ENCODE measurements around the gene ABAT. TPM values are rescaled to one million over a fixed set of nuclear protein-coding genes. Genes with fewer than 3 reads are reported as not detected.
"Not testable (repeated sequence)": the region's sequence is repeated elsewhere in the genome, so short reads cannot be mapped to it uniquely, and the experiment has no call there.

The ABAT gene
- total RNA-seq, 1 donor from 2014 or later: 10.7 TPM

- intact Hi-C loops (cut with micrococcal nuclease): no loop called here
Observed at GRCh38 chr16:8739989-8740704, 65.7 kb downstream of the ABAT start.

GRCh38 chr16:8740775-8741355 lies 66.4 kb downstream of the ABAT start:
- intact Hi-C loops (cut with micrococcal nuclease): no loop called here

GRCh38 chr16:8741636-8742035 lies 67.2 kb downstream of the ABAT start:
- intact Hi-C loops (cut with micrococcal nuclease): no loop called here

GRCh38 chr16:8742068-8742467 lies 67.7 kb downstream of the ABAT start:
- intact Hi-C loops (cut with micrococcal nuclease): no loop called here

- intact Hi-C loops (cut with micrococcal nuclease): not testable (repeated sequence)
Observed at GRCh38 chr16:8748944-8749343, 74.5 kb downstream of the ABAT start.

GRCh38 chr16:8751481-8752311 lies 77.3 kb downstream of the ABAT start:
- intact Hi-C loops (cut with micrococcal nuclease): no loop called here

- intact Hi-C loops (cut with micrococcal nuclease): no loop called here
Observed at GRCh38 chr16:8752706-8753105, 78.3 kb downstream of the ABAT start.

GRCh38 chr16:8753416-8754054 lies 79.1 kb downstream of the ABAT start:
- intact Hi-C loops (cut with micrococcal nuclease): no loop called here

- intact Hi-C loops (cut with micrococcal nuclease): no loop called here
Observed at GRCh38 chr16:8756755-8757154, 82.3 kb downstream of the ABAT start.

- intact Hi-C loops (cut with micrococcal nuclease): no loop called here
Observed at GRCh38 chr16:8758022-8758421, 83.6 kb downstream of the ABAT start.

GRCh38 chr16:8760021-8760420 lies 85.6 kb downstream of the ABAT start:
- intact Hi-C loops (cut with micrococcal nuclease): no loop called here

GRCh38 chr16:8761078-8761477 lies 86.7 kb downstream of the ABAT start:
- intact Hi-C loops (cut with micrococcal nuclease): no loop called here

GRCh38 chr16:8762254-8762653 lies 87.8 kb downstream of the ABAT start:
- intact Hi-C loops (cut with micrococcal nuclease): no loop called here

GRCh38 chr16:8763083-8763482 lies 88.7 kb downstream of the ABAT start:
- intact Hi-C loops (cut with micrococcal nuclease): no loop called here

GRCh38 chr16:8763899-8764298 lies 89.5 kb downstream of the ABAT start:
- intact Hi-C loops (cut with micrococcal nuclease): no loop called here

- intact Hi-C loops (cut with micrococcal nuclease): no loop called here
Observed at GRCh38 chr16:8764525-8765250, 90.3 kb downstream of the ABAT start.

GRCh38 chr16:8767176-8767575 lies 92.8 kb downstream of the ABAT start:
- intact Hi-C loops (cut with micrococcal nuclease): no loop called here

GRCh38 chr16:8768283-8768682 lies 93.9 kb downstream of the ABAT start:
- intact Hi-C loops (cut with micrococcal nuclease): no loop called here

GRCh38 chr16:8768692-8769091 lies 94.3 kb downstream of the ABAT start:
- intact Hi-C loops (cut with micrococcal nuclease): no loop called here

GRCh38 chr16:8773537-8773936 lies 99.1 kb downstream of the ABAT start:
- intact Hi-C loops (cut with micrococcal nuclease): no loop called here

GRCh38 chr16:8774208-8774607 lies 99.8 kb downstream of the ABAT start:
- intact Hi-C loops (cut with micrococcal nuclease): no loop called here
